ENCODE results near the gene ZNF524. TPM values are rescaled to one million over a fixed set of nuclear protein-coding genes. Genes with fewer than 3 reads are reported as not detected.

ZNF524 gene
- total RNA-seq, 2 donors from 2014 or later: 30.4 to 33.9 TPM

DNA sequence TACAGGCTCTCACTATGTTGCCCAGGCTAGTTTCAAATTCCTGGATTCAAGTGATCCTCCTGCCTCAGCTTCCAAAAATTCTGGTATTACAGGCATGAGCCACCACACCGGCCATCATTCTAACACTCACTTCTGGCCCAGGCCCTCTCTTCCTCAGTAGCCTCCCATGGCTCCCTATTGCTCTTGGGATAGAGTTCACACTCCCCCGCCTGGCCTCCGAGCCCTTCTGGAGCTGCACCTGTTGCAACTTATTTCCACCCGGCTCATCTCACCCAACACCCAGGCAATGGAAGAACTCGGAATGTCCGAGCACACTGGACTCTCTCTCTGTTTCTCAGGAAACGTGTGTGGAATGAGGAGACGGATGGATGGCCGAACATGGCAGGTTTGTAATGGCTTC lies 45.8 kb upstream of the ZNF524 start:
- Histone ChIP-seq H3K9me3 (no peaks in the 10 kb centered on the region), H3K27ac (no peak overlapping the region), H3K36me3 (no peaks in the 10 kb centered on the region), H3K4me1 (no peaks in the 10 kb centered on the region), H3K9ac (ENCODE audit: low read depth in 2 of 2, low read length in 2 of 2) (no peak overlapping the region), H3K4me3 (no peak overlapping the region), H3K27me3 (no peaks in the 10 kb centered on the region)
- no peak for DNase-seq
- intact Hi-C loops (cut with DNase I): loop anchor here (5.0 kb wide), 1 partner anchor 33 kb away; no protein-coding TSS in a partner anchor
- TF ChIP-seq, protein P1, sequence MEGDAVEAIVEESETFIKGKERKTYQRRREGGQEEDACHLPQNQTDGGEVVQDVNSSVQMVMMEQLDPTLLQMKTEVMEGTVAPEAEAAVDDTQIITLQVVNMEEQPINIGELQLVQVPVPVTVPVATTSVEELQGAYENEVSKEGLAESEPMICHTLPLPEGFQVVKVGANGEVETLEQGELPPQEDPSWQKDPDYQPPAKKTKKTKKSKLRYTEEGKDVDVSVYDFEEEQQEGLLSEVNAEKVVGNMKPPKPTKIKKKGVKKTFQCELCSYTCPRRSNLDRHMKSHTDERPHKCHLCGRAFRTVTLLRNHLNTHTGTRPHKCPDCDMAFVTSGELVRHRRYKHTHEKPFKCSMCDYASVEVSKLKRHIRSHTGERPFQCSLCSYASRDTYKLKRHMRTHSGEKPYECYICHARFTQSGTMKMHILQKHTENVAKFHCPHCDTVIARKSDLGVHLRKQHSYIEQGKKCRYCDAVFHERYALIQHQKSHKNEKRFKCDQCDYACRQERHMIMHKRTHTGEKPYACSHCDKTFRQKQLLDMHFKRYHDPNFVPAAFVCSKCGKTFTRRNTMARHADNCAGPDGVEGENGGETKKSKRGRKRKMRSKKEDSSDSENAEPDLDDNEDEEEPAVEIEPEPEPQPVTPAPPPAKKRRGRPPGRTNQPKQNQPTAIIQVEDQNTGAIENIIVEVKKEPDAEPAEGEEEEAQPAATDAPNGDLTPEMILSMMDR (IDR thresholded peaks at IDR 0.05): no peak

DNA sequence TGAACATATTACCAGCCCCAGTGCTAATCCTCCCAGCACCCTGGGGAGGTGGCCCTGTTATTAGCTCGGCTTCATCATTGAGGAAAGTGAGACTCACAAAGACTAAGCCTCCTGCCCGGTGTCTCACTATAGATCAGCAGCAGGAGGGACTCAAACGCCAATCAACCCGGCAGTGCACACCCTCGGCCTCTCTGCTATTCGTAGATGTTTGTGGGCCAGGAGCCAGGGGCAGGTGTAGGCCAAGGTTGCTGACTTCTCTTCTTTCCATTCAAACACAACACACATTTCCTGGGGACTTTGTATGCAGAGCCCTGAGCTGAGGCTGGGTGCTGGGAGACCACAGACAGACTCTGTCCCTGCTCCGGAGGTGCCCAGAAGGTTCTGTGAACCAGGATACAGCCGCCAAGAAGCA lies 45.3 kb upstream of the ZNF524 start:
- Histone ChIP-seq H3K27ac (no peak overlapping the region), H3K9ac (ENCODE audit: low read depth in 2 of 2, low read length in 2 of 2) (no peak overlapping the region)
- no peak for DNase-seq

DNA sequence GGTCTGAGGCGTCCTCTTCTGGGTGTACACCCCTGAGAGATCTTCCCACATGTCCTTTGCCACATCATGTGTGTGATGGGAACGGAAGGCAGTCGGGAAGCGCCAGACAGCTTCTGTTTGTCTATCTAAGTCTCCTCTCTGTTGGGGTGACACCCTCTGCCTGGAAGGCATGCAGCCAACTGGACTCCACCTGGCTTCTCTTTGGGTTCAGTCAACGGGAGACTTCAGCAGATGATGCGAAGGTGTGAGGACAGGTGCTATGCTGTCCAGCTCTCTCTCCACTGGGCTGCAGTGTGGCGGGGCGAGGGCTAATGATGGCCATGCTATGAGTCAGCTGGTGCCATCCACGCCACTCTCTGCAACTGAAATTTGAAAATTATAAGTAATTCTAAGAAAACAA lies 40.4 kb upstream of the ZNF524 start:
- intact Hi-C loops (cut with DNase I): no loop called here
- TF ChIP-seq, protein P1 (IDR thresholded peaks at IDR 0.05): no peak
- DNase-seq: no peak
- no peak overlapping the region for H3K4me3 ChIP-seq
- no peaks in the 10 kb centered on the region for H3K36me3 ChIP-seq
- no peaks in the 10 kb centered on the region for H3K9me3 ChIP-seq
- no peak overlapping the region for H3K9ac ChIP-seq (ENCODE audit: low read depth in 2 of 2, low read length in 2 of 2)
- H3K27me3 ChIP-seq: no peaks in the 10 kb centered on the region
- no peak overlapping the region for H3K27ac ChIP-seq
- no peaks in the 10 kb centered on the region for H3K4me1 ChIP-seq

More for the DNA sequence above, 45.3 kb upstream of the ZNF524 start:
- Histone ChIP-seq H3K36me3 (no peaks in the 10 kb centered on the region), H3K4me1 (no peaks in the 10 kb centered on the region), H3K9me3 (no peaks in the 10 kb centered on the region), H3K4me3 (no peak overlapping the region), H3K27me3 (no peaks in the 10 kb centered on the region)
- TF ChIP-seq, protein P1 (IDR thresholded peaks at IDR 0.05): no peak
- intact Hi-C loops (cut with DNase I): loop anchor here (5.0 kb wide), 1 partner anchor 33 kb away; no protein-coding TSS in a partner anchor

DNA sequence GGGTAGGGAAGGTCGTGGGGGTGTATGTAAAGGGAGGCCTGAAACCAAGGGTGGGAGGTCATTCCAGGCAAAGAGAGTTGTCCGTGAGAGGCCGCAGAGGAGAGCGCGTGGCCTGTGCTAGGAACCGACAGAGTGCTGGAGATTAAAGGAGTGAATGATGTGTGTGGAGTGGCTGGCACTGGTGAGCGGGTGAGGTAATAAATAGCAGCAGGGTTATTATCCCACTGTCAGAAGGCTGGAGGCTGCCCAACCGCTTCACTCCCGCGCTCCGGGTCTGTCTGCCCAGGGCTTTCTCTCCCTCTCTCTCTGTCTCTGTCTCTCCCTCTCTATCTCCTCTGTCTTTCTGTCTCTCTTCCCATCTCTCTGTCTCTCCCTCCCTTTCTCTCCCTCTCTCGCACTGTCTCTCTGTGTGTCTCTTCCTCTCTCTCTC lies 36.8 kb upstream of the ZNF524 start:
- Histone ChIP-seq H3K4me1 (no peaks in the 10 kb centered on the region), H3K4me3 (no peak overlapping the region), H3K27me3 (no peaks in the 10 kb centered on the region), H3K9ac (ENCODE audit: low read depth in 2 of 2, low read length in 2 of 2) (no peak overlapping the region), H3K36me3 (no peaks in the 10 kb centered on the region), H3K9me3 (no peaks in the 10 kb centered on the region), H3K27ac (no peak overlapping the region)
- TF ChIP-seq, protein P1 (IDR thresholded peaks at IDR 0.05): no peak
- DNase-seq: no peak
- intact Hi-C loops (cut with DNase I): no loop called here

DNA sequence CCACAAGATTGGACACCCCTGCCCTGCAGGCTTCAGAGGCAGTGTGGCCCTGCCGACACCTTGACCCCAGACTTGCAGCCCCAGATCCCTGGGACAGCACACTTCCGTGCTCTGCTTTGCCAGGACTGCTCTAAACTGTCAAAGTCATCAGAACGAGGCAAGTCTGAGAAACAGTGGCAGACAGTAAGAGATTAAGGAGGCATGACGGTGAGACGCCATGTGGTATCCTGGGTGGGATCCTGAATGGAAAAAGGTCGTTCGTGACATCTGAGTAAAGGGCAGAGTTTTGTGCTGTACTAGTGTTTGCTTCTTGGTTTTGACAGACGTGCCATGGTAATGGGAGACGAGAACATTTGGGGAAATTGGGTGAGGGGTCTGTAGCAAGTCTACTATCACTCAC lies 33.3 kb upstream of the ZNF524 start:
- H3K27me3 ChIP-seq: no peaks in the 10 kb centered on the region
- H3K27ac ChIP-seq: no peak overlapping the region
- intact Hi-C loops (cut with DNase I): no loop called here
- no peaks in the 10 kb centered on the region for H3K36me3 ChIP-seq
- no peaks in the 10 kb centered on the region for H3K9me3 ChIP-seq
- no peak overlapping the region for H3K9ac ChIP-seq (ENCODE audit: low read depth in 2 of 2, low read length in 2 of 2)
- TF ChIP-seq, protein P1 (IDR thresholded peaks at IDR 0.05): no peak
- no peak for DNase-seq
- no peak overlapping the region for H3K4me3 ChIP-seq
- no peaks in the 10 kb centered on the region for H3K4me1 ChIP-seq

Measured in colonic mucosa (tissue), 4 donors.